ENCODE measurements around the gene ADAM10. TPM values are rescaled to one million over a fixed set of nuclear protein-coding genes. Genes with fewer than 3 reads are reported as not detected.
A peak's percentile ranks its signal among the peaks of the same experiment; 100 is the strongest.

The ADAM10 gene
- polyA plus RNA-seq, 3 donors, result 66.0 to 269 (median 149) TPM

DNA sequence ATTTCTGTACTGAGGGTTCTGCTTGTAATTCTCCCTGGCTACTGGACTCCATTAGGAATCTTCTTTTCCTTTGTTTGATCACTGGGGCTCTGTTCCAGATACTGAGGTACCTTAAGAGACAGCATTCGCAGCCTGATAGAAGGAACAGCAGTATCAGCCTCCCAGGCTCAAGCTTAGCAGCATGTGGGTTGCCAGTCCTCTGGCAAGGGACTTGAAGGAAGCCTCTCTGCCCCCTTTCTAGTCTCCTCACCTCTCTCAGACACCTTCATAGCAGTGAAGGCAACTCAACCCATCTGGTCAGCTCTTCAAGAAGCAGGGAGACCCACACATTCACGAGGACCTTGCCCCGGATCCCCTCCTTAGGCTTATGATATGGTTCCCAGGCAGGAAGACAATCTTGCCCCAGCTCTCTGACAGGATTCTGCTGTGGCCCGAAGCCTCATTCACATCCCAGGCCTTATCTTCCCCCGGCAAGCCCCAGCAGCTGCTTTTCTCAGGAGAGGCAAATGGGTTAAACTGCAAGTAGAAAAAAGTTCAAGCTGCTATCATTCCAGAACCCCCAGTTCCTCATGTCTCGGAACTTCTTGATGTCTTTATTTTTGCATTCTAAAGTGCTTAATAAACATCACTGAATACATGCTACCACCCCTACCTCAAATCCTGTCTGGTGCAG, 164.6 kb downstream of the ADAM10 start:
- H3K9ac ChIP-seq (ENCODE audit: insufficient read depth, low read length, poor library complexity, severe bottlenecking), result no peak overlapping the region
- H3K79me2 ChIP-seq (ENCODE audit: insufficient read depth, low read length), result no peaks in the 10 kb centered on the region
- H2AFZ ChIP-seq (ENCODE audit: insufficient read depth, low read depth, low read length, poor library complexity, severe bottlenecking), result peak overlapping the region; percentile 31
- Mint-ChIP-seq H3K4me3 (peak overlapping the region in 1 of 2 donors; percentile 59), H3K36me3 (no peaks in the 10 kb centered on the region), H3K9me3 (peaks cover 0 to 3% (median 1%) of the 10 kb centered on the region in 7 donors), H3K4me1 (peaks cover 29% of the 10 kb centered on the region), H3K27ac (no peak overlapping the region), H3K27me3 (ENCODE audit: low read depth in 3 of 3) (peaks cover 1 to 6% (median 2%) of the 10 kb centered on the region in 3 donors)
- 89% methylated on average over 3 of the region's 6 CpGs for WGBS (ENCODE audit: insufficient coverage)
- no peaks in the 10 kb centered on the region for H3K9me3 ChIP-seq (replicated peaks in 1 of 2; ENCODE audit: control insufficient read depth in 1 of 2, insufficient read depth in 1 of 2, low read length in 2 of 2)
- H3K27ac ChIP-seq (ENCODE audit: low read depth in 1 of 2, low read length in 2 of 2), result no peak overlapping the region
- H3K36me3 ChIP-seq (replicated peaks in 1 of 2; ENCODE audit: control insufficient read depth in 1 of 2, insufficient read depth in 2 of 2, low read length in 2 of 2), result no peaks in the 10 kb centered on the region
- H3K4me2 ChIP-seq (replicated peaks; ENCODE audit: extremely low read depth, low read length, poor library complexity, severe bottlenecking), result peak overlapping the region; percentile 30
- H4K20me1 ChIP-seq (ENCODE audit: insufficient read depth, low read length), result no peaks in the 10 kb centered on the region
- TF ChIP-seq, protein P1, sequence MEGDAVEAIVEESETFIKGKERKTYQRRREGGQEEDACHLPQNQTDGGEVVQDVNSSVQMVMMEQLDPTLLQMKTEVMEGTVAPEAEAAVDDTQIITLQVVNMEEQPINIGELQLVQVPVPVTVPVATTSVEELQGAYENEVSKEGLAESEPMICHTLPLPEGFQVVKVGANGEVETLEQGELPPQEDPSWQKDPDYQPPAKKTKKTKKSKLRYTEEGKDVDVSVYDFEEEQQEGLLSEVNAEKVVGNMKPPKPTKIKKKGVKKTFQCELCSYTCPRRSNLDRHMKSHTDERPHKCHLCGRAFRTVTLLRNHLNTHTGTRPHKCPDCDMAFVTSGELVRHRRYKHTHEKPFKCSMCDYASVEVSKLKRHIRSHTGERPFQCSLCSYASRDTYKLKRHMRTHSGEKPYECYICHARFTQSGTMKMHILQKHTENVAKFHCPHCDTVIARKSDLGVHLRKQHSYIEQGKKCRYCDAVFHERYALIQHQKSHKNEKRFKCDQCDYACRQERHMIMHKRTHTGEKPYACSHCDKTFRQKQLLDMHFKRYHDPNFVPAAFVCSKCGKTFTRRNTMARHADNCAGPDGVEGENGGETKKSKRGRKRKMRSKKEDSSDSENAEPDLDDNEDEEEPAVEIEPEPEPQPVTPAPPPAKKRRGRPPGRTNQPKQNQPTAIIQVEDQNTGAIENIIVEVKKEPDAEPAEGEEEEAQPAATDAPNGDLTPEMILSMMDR (IDR thresholded peaks at IDR 0.05), result no peak
- no peak overlapping the region for H3K4me3 ChIP-seq (replicated peaks in 1 of 3; ENCODE audit: low read depth in 2 of 3, low read length in 3 of 3)
- H3K27me3 ChIP-seq (ENCODE audit: control insufficient read depth in 2 of 2, insufficient read depth in 2 of 2, low read length in 2 of 2), result no peaks in the 10 kb centered on the region
- intact Hi-C loops (cut with micrococcal nuclease), result no loop called here
- peaks cover 20 to 22% of the 10 kb centered on the region in 2 donors for H3K4me1 ChIP-seq (ENCODE audit: control insufficient read depth in 1 of 2, insufficient read depth in 2 of 2, low read length in 2 of 2)
- DNase-seq, result no peak

DNA sequence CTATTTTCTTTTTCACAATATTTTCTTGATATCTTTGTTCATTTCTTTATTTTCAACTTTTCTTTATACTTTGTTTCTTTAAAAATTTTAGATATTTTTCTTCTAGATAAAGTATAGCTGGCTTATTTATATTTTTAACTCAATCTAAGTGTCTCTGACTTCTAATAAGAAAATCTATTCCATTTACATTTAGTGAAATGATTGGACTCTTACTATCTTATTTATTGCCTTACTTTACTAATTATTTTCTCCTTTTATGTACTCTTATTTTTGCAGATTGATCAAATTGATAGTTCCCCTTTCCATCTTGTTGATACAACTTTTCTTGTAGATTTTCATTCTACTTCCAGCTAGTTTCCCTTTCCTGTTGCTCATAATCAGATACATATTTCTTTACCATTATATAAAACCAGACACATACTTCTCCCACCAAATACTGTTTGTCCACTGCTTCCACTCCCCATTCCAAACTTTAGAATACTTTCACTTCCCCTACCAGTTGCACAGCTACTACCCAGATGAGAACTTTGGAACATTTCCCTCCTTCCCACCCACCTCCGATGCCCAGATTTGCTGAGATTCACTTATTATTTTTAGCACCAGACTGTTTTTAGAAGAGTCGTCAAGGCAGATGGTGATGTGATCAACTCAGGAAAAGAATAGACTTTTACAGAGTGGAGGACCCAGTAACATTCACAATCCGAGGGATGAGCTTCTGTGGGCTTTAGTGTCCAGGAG, 166.2 kb downstream of the ADAM10 start:
- H3K79me2 ChIP-seq (ENCODE audit: insufficient read depth, low read length), result no peaks in the 10 kb centered on the region
- intact Hi-C loops (cut with micrococcal nuclease), result no loop called here

More for the DNA sequence above, 166.2 kb downstream of the ADAM10 start:
- H3K27ac ChIP-seq (ENCODE audit: low read depth in 1 of 2, low read length in 2 of 2), result no peak overlapping the region
- no peak overlapping the region for H2AFZ ChIP-seq (ENCODE audit: insufficient read depth, low read depth, low read length, poor library complexity, severe bottlenecking)
- no peak for DNase-seq
- H3K9me3 ChIP-seq (replicated peaks in 1 of 2; ENCODE audit: control insufficient read depth in 1 of 2, insufficient read depth in 1 of 2, low read length in 2 of 2), result no peaks in the 10 kb centered on the region
- peaks cover 0 to 9% (median 2%) of the 10 kb centered on the region in 3 donors for H3K27me3 Mint-ChIP-seq (ENCODE audit: low read depth in 3 of 3)
- H3K9me3 Mint-ChIP-seq, result peaks cover 0 to 3% (median 1%) of the 10 kb centered on the region in 7 donors
- TF ChIP-seq, protein P1 (IDR thresholded peaks at IDR 0.05), result no peak
- H4K20me1 ChIP-seq (ENCODE audit: insufficient read depth, low read length), result no peaks in the 10 kb centered on the region
- no peak overlapping the region for H3K4me3 Mint-ChIP-seq
- no peak overlapping the region for H3K9ac ChIP-seq (ENCODE audit: insufficient read depth, low read length, poor library complexity, severe bottlenecking)
- no peaks in the 10 kb centered on the region for H3K36me3 ChIP-seq (replicated peaks in 1 of 2; ENCODE audit: control insufficient read depth in 1 of 2, insufficient read depth in 2 of 2, low read length in 2 of 2)
- peaks cover 31% of the 10 kb centered on the region for H3K4me1 Mint-ChIP-seq
- H3K4me1 ChIP-seq (ENCODE audit: control insufficient read depth in 1 of 2, insufficient read depth in 2 of 2, low read length in 2 of 2), result peaks cover 25 to 28% of the 10 kb centered on the region in 2 donors
- H3K27me3 ChIP-seq (ENCODE audit: control insufficient read depth in 2 of 2, insufficient read depth in 2 of 2, low read length in 2 of 2), result no peaks in the 10 kb centered on the region
- H3K4me2 ChIP-seq (replicated peaks; ENCODE audit: extremely low read depth, low read length, poor library complexity, severe bottlenecking), result no peak overlapping the region
- H3K36me3 Mint-ChIP-seq, result no peaks in the 10 kb centered on the region
- no CpG with 5 or more reads among the region's 3 CpGs for WGBS (ENCODE audit: insufficient coverage)
- no peak overlapping the region for H3K27ac Mint-ChIP-seq
- no peak overlapping the region for H3K4me3 ChIP-seq (replicated peaks in 1 of 3; ENCODE audit: low read depth in 2 of 3, low read length in 3 of 3)
